ENCODE results near the gene GRB10.

The GRB10 gene

DNA sequence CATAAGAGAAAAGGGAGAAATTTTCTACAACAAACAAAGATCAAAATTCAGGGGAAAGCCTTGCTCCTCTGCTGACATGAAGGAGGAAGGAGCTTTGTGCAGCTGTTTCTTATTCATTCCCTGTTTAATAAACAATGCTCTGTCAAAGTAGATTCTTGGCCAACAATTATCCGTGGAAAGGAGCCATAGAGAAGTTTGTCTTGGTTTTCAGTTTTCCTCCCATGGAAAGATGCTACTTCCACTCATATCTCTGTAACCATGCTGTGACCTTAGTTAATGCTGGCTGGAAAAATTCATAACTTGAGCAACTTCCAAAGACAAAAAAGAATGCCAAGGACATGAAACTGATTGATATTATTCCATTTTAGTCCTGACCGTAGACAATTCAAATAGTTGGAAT lies 225.6 kb downstream of the GRB10 start:
- peaks cover 18% of the 10 kb centered on the region for H3K27me3 ChIP-seq (replicated peaks)
- TF ChIP-seq, protein P1, sequence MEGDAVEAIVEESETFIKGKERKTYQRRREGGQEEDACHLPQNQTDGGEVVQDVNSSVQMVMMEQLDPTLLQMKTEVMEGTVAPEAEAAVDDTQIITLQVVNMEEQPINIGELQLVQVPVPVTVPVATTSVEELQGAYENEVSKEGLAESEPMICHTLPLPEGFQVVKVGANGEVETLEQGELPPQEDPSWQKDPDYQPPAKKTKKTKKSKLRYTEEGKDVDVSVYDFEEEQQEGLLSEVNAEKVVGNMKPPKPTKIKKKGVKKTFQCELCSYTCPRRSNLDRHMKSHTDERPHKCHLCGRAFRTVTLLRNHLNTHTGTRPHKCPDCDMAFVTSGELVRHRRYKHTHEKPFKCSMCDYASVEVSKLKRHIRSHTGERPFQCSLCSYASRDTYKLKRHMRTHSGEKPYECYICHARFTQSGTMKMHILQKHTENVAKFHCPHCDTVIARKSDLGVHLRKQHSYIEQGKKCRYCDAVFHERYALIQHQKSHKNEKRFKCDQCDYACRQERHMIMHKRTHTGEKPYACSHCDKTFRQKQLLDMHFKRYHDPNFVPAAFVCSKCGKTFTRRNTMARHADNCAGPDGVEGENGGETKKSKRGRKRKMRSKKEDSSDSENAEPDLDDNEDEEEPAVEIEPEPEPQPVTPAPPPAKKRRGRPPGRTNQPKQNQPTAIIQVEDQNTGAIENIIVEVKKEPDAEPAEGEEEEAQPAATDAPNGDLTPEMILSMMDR (IDR thresholded peaks at IDR 0.05; ENCODE audit: low read depth, low read length, missing control alignments) = no peak
- H3K4me3 ChIP-seq (ENCODE audit: low read depth, low read length) = no peak overlapping the region
- in situ Hi-C loops (cut with HindIII; ENCODE audit: low pct_ligation_motif_present, low sequenced_read_pairs) = no loop called here
- H3K27ac ChIP-seq = no peak overlapping the region
- DNase-seq = no peak
- H3K36me3 ChIP-seq (replicated peaks) = no peaks in the 10 kb centered on the region

DNA sequence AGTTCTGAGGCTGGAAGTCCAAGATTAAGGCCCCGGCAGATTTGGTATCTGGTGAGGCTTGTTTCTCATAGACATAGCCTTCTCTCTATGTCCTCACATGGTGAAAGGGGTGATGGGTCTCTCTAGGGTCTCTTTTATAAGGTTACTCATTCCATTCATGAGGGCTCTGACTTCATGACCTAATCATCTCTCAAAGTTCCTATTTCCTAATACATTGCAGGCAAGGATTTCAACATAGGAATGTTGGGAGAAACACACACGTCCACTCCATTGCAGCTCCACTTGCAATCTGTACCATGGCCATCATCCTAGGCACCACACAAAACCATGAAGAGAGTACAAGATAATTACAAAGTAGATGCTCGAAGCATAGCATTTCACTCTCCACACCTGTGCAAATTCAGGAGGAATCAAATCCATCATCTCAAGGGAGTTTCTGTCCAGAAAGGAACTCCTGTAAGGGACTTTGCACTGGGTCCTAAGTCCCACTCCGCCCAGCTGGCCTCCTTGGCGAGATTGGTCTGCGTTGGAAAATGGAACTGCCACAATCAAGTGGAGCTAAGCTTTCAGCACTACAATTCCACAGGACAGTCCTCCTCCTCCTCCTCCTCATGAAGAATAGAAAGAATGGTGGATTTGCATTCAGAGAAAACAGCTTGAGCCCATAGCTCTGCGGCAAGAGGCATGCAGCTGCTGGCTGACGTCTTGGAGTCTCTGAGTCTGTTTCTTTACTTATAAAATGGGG lies 226.3 kb downstream of the GRB10 start:
- DNase-seq = no peak
- Histone ChIP-seq H3K27ac (no peak overlapping the region), H3K27me3 (replicated peaks) (peaks cover 18% of the 10 kb centered on the region), H3K4me3 (ENCODE audit: low read depth, low read length) (no peak overlapping the region), H3K36me3 (replicated peaks) (no peaks in the 10 kb centered on the region)
- in situ Hi-C loops (cut with HindIII; ENCODE audit: low pct_ligation_motif_present, low sequenced_read_pairs) = no loop called here
- TF ChIP-seq, protein P1 (IDR thresholded peaks at IDR 0.05; ENCODE audit: low read depth, low read length, missing control alignments) = no peak

DNA sequence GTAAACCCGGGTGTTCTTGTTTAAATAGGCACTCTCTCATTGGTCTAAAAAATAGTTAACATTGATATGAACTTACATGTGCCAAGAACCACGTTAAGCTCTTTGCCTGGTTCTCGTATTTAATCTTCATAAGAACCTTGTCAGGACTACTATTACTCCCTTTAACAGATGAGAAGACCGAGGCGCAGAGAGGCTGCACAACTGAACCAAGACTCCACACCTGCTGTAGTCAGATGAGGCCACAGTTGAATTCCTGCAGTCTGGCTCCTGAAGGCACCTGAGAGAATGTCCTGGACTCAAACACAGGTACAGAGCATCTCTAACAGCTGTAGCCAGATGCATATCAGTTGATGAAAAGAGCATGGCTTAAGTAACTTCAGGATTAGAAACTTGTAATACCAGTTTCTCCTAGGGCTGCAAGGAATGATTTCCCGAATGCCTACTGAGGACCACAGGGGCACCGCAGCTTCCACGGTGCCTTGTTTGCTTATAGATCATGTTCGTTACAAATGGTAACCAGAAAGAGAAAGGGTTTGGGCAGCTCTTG lies 227.0 kb downstream of the GRB10 start:
- Histone ChIP-seq H3K36me3 (replicated peaks) (no peaks in the 10 kb centered on the region), H3K4me3 (ENCODE audit: low read depth, low read length) (no peak overlapping the region), H3K27ac (no peak overlapping the region), H3K27me3 (replicated peaks) (peaks cover 11% of the 10 kb centered on the region)
- in situ Hi-C loops (cut with HindIII; ENCODE audit: low pct_ligation_motif_present, low sequenced_read_pairs) = no loop called here
- TF ChIP-seq, protein P1 (IDR thresholded peaks at IDR 0.05; ENCODE audit: low read depth, low read length, missing control alignments) = no peak
- no peak for DNase-seq

DNA sequence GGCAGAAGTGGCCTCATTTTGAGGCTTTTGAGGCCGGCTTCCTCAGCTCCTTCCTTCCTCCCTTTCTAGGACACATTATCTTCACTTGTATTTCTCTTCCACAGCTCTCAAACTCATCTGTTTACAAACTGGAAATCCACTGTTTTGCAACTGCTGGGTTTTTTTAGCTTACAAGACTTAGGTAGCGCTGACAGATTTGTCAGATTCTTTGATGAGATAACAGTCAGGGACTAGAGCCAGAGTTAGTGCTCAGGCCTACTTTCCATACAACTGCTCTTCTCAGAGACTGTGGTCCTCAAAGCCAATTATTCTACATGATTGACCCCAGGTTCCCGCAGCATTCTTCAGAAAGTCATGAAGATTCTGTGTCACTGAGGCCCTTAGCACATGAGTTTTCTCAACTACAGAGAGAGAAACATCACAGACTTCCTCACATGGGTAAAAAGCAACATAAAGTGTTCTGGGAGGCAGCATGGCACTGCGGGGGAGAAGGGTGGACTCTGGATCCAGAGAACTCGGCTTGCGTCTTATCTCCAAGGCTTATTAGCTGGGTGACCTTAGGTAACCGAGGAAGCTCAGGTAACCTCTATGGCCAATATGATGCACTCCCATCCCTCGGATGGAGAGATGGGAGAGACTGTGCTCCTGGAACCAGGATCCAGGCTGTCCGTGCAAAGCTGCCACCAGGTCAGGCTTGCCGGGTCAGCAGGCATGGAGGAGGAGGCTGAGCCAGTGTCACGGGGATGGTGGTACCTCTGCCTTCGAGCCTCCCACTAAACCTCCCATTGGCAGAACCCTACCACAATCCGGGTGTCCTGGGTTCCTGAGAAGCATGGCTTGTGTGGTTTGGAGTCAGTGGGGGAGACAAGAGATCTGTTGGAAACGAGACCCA lies 228.0 kb downstream of the GRB10 start:
- in situ Hi-C loops (cut with HindIII; ENCODE audit: low pct_ligation_motif_present, low sequenced_read_pairs) = no loop called here
- no peak overlapping the region for H3K4me3 ChIP-seq (ENCODE audit: low read depth, low read length)
- no peaks in the 10 kb centered on the region for H3K36me3 ChIP-seq (replicated peaks)
- H3K27me3 ChIP-seq (replicated peaks) = peaks cover 11% of the 10 kb centered on the region
- DNase-seq = no peak
- TF ChIP-seq, protein P1 (IDR thresholded peaks at IDR 0.05; ENCODE audit: low read depth, low read length, missing control alignments) = no peak
- H3K27ac ChIP-seq = no peak overlapping the region

DNA sequence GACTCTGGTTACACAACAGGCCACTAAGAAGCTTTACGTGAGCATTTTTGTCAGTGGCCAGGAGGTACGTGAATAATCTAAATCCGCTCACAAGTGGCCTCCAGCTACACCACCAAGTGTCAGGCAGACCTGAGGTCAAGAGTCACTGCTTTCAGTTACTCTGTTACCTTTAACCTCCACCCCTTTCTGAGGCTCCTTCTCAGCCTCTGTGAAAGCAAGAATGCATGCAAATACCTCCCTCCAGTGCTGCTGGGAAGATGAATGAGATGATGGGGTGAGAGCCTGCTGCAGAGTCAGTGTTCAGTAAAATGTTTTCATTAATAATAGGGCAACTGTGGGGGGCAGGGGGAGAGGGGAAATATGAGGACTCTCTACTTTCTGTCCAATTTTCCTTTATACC lies 228.7 kb downstream of the GRB10 start:
- peaks cover 11% of the 10 kb centered on the region for H3K27me3 ChIP-seq (replicated peaks)

More for the DNA sequence above, 228.7 kb downstream of the GRB10 start:
- in situ Hi-C loops (cut with HindIII; ENCODE audit: low pct_ligation_motif_present, low sequenced_read_pairs) = no loop called here
- no peaks in the 10 kb centered on the region for H3K36me3 ChIP-seq (replicated peaks)
- TF ChIP-seq, protein P1 (IDR thresholded peaks at IDR 0.05; ENCODE audit: low read depth, low read length, missing control alignments) = no peak
- H3K27ac ChIP-seq = no peak overlapping the region
- DNase-seq = no peak
- no peak overlapping the region for H3K4me3 ChIP-seq (ENCODE audit: low read depth, low read length)
